OCI-LY3 (cell line): ENCODE data around the gene CBR4.
"Not testable (repeated sequence)": the region's sequence is repeated elsewhere in the genome, so short reads cannot be mapped to it uniquely, and the experiment has no call there.

ENCODE experiments used
- H2AFZ ChIP-seq: fragments of 200-600, 300-600 bp; shearing (Covaris generic); 2 replicates; pipeline ENCODE4 v1.6.0; 2014; ENCODE audit warnings: antibody characterized with exemption, low read depth, low read length
- H3K27ac ChIP-seq: fragments of 200-600, 300-600 bp; sonication (generic); 2 replicates; pipeline ENCODE4 v1.5.1; 2014; ENCODE audit warnings: mild to moderate bottlenecking, low read length, moderate library complexity, mixed read lengths
- H3K27me3 ChIP-seq: fragments of 200-600, 300-600 bp; sonication (generic); 2 replicates; pipeline ENCODE4 v1.6.1; 2014; ENCODE audit warnings: low read depth, low read length, mixed read lengths
- H3K36me3 ChIP-seq: fragments of 200-600, 300-600 bp; sonication (generic); replicated peaks from 2 replicates; pipeline ENCODE3; 2014; ENCODE audit warnings: low read depth, low read length, mixed read lengths
- H3K4me1 ChIP-seq: fragments of 300-600, 200-600 bp; sonication (generic); 2 replicates; pipeline ENCODE4 v1.6.1; 2014; ENCODE audit warnings: low read length, mixed read lengths
- H3K4me2 ChIP-seq: fragments of 200-600, 300-600 bp; sonication (generic); 2 replicates; pipeline ENCODE4 v1.6.1; 2014; ENCODE audit warnings: low read length, mixed read lengths
- H3K4me3 ChIP-seq: fragments of 300-600, 200-600 bp; sonication (generic); 2 replicates; pipeline ENCODE4 v1.5.1; 2014; ENCODE audit warnings: antibody characterized with exemption, mild to moderate bottlenecking, low read length, moderate library complexity
- H3K79me2 ChIP-seq: fragments of 300-600, 200-600 bp; shearing (Covaris generic); 2 replicates; pipeline ENCODE4 v1.6.1; 2014; ENCODE audit warnings: mild to moderate bottlenecking, low read length, mixed read lengths
- H3K9ac ChIP-seq: fragments of 300-600, 200-600 bp; shearing (Covaris generic); 2 replicates; pipeline ENCODE4 v1.6.0; 2014; ENCODE audit warnings: mild to moderate bottlenecking, low read length, moderate library complexity
- H3K9me3 ChIP-seq: fragments of 200-600, 300-600 bp; shearing (Covaris generic); 2 replicates; pipeline ENCODE4 v1.6.1; 2014; ENCODE audit warnings: low read length, mixed read lengths; ENCODE audit not compliant: insufficient read depth
- H4K20me1 ChIP-seq: fragments of 200-600, 300-600 bp; sonication (generic); 2 replicates; pipeline ENCODE4 v1.6.1; 2016; ENCODE audit warnings: low read length, mixed read lengths; ENCODE audit not compliant: insufficient read depth
- EZH2phosphoT487 ChIP-seq: fragments of 200-600 bp; shearing (Covaris generic); IDR thresholded peaks from 2 replicates; pipeline ENCODE4 v1.6.1; 2018; ENCODE audit warnings: antibody characterized with exemption, mixed run types, low read depth
- TF ChIP-seq, protein P1 (sequence below): fragments of 200-600, 300-600 bp; sonication (generic); IDR thresholded peaks from 2 replicates; pipeline ENCODE4 v1.5.1; 2014; ENCODE audit warnings: antibody characterized with exemption, low read length, low read depth

CBR4 gene

DNA sequence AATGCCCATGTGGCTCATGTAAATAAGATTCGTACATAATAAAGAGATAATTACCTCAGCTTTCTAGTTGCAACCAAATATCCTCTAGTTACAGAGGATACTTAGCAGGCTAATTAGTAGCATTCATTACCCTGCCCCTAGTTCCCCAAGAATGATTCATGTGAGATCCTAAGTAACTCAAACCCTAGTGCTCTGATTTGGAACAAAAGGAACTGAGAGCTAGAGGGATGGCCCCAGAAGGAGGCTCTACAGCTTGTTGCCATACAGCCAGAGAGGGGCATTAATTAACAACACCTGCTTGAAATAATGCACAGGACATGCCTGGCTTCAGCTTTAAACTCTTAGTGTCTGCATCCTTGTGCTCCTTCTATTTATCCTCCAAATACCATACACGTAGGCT is 32.6 kb upstream of the CBR4 start:
- peaks cover 6% of the 10 kb centered on the region; the same call in 1 of the 2 replicates for H4K20me1 ChIP-seq
- H3K79me2 ChIP-seq, result no peaks in the 10 kb centered on the region
- H3K4me3 ChIP-seq, result no peak overlapping the region
- no peak overlapping the region for H3K9ac ChIP-seq
- H2AFZ ChIP-seq, result no peak overlapping the region
- TF ChIP-seq, protein P1, sequence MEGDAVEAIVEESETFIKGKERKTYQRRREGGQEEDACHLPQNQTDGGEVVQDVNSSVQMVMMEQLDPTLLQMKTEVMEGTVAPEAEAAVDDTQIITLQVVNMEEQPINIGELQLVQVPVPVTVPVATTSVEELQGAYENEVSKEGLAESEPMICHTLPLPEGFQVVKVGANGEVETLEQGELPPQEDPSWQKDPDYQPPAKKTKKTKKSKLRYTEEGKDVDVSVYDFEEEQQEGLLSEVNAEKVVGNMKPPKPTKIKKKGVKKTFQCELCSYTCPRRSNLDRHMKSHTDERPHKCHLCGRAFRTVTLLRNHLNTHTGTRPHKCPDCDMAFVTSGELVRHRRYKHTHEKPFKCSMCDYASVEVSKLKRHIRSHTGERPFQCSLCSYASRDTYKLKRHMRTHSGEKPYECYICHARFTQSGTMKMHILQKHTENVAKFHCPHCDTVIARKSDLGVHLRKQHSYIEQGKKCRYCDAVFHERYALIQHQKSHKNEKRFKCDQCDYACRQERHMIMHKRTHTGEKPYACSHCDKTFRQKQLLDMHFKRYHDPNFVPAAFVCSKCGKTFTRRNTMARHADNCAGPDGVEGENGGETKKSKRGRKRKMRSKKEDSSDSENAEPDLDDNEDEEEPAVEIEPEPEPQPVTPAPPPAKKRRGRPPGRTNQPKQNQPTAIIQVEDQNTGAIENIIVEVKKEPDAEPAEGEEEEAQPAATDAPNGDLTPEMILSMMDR, result no peak
- TF ChIP-seq EZH2phosphoT487, result no peak
- peaks cover 16% of the 10 kb centered on the region for H3K4me1 ChIP-seq
- H3K4me2 ChIP-seq, result peak overlapping the region; percentile 52
- H3K27me3 ChIP-seq, result peaks cover 21% of the 10 kb centered on the region
- H3K27ac ChIP-seq, result no peak overlapping the region
- no peaks in the 10 kb centered on the region for H3K36me3 ChIP-seq
- no peaks in the 10 kb centered on the region for H3K9me3 ChIP-seq

DNA sequence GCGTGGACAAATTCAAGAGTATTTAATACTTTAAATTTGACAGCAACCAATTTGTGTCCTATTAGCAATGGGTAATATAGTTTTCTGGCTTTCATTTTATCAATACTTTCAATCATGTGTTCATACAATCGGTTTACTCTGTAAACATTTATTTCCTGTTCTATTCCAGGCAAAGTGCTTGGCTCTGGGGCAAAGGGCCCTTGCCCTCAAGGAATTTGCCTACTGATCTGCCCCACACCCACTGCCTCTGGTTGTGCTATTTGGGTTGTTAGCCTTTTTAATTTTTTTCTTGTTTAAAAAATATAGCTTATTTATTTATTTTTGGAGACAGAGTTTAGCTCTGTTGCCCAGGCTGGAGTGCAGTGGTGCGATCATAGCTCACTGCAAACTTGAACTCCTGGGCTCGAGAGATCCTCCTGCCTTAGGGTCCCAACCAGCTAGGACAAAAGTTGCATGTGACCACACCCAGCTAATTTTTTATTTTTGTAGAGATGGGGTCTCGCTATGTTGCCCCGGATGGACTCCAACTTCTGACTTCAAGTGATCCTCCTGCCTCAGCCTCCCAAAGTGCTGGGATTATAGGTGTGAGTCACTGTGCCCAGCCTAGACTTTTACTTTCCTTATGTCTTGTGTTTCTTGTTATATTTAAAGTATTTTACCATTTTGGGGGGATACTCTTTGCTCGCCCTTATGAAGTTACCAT is 30.7 kb upstream of the CBR4 start:
- Histone ChIP-seq H3K4me2 (no peak overlapping the region), H3K4me1 (peaks cover 16% of the 10 kb centered on the region), H3K9ac (no peak overlapping the region), H3K9me3 (no peaks in the 10 kb centered on the region), H3K27ac (no peak overlapping the region), H4K20me1 (peaks cover 6% of the 10 kb centered on the region; the same call in 1 of the 2 replicates), H3K79me2 (no peaks in the 10 kb centered on the region), H3K4me3 (no peak overlapping the region), H3K27me3 (peaks cover 21% of the 10 kb centered on the region), H3K36me3 (no peaks in the 10 kb centered on the region), H2AFZ (no peak overlapping the region)
- TF ChIP-seq EZH2phosphoT487, result no peak
- TF ChIP-seq, protein P1, result no peak

DNA sequence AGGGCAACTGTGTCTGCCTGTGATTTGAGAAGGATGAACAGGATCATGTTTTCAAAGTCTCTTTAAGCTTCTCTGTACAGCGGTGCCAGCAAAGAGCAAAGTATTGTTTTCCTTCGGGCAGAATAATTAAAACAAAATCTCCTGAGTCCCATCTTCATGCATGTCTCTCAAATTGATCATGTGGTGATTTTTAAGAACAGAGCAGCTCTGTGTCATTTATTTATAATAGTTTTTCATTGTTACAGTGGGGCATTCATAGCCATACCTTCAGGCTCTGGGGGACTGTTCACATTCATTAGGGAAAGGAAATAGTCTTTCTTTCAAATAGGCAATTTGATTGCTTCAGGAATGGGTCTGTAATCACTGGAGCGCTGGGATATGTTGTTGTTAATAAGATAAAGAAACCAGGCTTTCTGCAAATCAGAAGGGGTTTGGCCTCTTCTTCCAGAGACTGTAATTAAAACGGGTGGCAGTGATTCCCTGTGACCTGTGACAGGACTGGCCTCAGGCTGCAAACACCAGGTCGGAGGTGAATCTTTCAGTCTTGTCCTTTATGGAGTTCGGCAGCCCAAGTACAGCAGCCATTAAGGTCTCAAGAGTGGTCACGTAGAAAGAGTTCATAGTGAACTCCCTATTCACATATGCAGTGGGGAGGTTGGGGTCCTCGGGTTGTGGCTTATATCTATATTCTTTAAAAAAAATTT is 29.3 kb upstream of the CBR4 start:
- Histone ChIP-seq H2AFZ (no peak overlapping the region), H3K36me3 (no peaks in the 10 kb centered on the region), H3K9me3 (no peaks in the 10 kb centered on the region), H3K4me1 (peaks cover 16% of the 10 kb centered on the region), H3K27ac (no peak overlapping the region), H4K20me1 (peaks cover 6% of the 10 kb centered on the region; the same call in 1 of the 2 replicates), H3K27me3 (peaks cover 15% of the 10 kb centered on the region), H3K4me3 (no peak overlapping the region), H3K9ac (no peak overlapping the region), H3K79me2 (no peaks in the 10 kb centered on the region), H3K4me2 (no peak overlapping the region)
- TF ChIP-seq, protein P1, result no peak
- TF ChIP-seq EZH2phosphoT487, result no peak

DNA sequence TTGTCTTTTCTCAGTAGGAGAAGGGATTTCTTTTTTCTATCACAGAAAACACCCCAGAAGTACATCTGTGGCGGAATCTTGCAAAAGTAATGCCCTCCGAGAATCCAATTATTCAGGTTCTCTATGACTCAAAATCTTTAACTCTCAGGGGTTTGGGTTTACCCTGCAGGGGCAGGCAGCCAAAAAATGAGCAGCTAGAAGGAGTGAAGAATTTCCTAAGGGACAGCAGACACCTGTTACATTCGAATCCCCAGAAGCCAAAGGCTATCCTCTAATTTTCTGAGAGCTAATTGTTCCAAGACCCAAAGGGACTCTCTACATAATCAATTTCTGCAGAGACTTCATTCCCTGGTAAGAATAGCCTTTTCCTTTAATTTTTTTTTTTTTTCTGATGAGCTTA is 27.5 kb upstream of the CBR4 start:
- no peak overlapping the region for H3K9ac ChIP-seq
- H4K20me1 ChIP-seq, result no peaks in the 10 kb centered on the region
- no peak overlapping the region for H3K4me2 ChIP-seq
- no peak overlapping the region for H3K4me3 ChIP-seq
- H3K36me3 ChIP-seq, result no peaks in the 10 kb centered on the region
- TF ChIP-seq EZH2phosphoT487, result no peak
- TF ChIP-seq, protein P1, result no peak
- H3K4me1 ChIP-seq, result peaks cover 6% of the 10 kb centered on the region
- H2AFZ ChIP-seq, result no peak overlapping the region
- no peaks in the 10 kb centered on the region for H3K9me3 ChIP-seq
- H3K79me2 ChIP-seq, result no peaks in the 10 kb centered on the region
- no peak overlapping the region for H3K27ac ChIP-seq
- H3K27me3 ChIP-seq, result peaks cover 23% of the 10 kb centered on the region

DNA sequence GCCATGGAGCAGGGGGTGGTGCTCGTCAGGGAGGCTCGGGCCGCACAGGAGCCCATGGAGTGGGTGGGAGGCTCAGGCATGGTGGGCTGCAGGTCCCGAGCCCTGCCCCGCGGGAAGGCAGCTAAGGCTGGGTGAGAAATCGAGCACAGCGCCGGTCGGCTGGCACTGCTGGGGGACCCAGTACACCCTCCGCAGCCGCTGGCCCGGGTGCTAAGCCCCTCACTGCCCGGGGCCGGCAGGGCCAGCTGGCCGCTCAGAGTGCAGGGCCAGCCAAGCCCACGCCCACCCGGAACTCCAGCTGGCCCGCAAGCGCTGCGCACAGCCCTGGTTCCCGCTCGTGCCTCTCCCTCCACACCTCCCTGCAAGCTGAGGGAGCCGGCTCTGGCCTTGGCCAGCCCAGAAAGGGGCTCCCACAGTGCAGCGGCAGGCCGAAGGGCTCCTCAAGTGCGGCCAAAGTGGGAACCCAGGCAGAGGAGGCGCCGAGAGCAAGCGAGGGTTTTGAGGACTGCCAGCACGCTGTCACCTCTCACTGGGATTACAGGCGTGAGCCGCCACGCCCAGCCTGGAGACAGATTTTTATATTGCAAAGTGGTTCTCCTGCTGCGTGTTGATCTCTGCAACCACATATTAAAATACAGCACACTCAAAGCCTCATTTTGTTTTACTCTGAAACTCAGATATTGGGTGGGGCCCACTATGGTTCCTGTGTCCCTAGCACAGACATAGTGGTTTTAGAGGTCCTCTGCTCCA is 26.0 kb upstream of the CBR4 start:
- not testable (repeated sequence) for H2AFZ ChIP-seq, H3K4me3 ChIP-seq, H3K36me3 ChIP-seq, H3K9ac ChIP-seq, H3K79me2 ChIP-seq, H3K27ac ChIP-seq, H4K20me1 ChIP-seq, H3K9me3 ChIP-seq, H3K4me2 ChIP-seq, H3K4me1 ChIP-seq
- peaks cover 20% of the 10 kb centered on the region for H3K27me3 ChIP-seq
